NT2/D1 (cell line): ENCODE data around the gene MTTP.

Source experiments
- YY1 ChIP-seq: IDR thresholded peaks from 2 replicates; pipeline ENCODE4 v1.6.1; 2011; ENCODE audit not compliant: insufficient read length, insufficient read depth
- ZNF274 ChIP-seq: IDR thresholded peaks from 2 replicates; pipeline ENCODE4 v1.6.1; 2011; ENCODE audit warnings: mild to moderate bottlenecking, low read depth, low read length

DNA sequence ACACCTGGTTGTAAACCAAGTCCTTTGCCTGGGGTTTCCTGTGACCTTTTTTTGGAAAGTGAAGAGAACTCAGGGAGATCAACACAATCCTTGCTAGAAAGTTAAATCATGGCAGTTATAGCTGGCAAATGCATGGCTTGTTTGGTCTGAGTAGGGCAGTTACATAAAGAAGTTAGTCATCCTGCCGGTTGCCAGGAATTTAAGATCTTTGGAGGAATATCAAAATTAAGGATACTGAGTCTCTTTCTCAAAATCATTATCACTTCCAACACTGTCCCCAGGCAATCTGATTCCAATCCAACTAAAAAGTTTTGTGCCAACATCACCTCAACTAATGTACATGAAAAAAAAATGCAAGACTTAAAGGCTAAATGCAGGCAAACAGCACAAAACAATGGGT lies 42.8 kb downstream of the MTTP start:
- TF ChIP-seq YY1 (no peak), ZNF274 (no peak)
